ENCODE measurements around the gene CAMK1G. TPM values are rescaled to one million over a fixed set of nuclear protein-coding genes. Genes with fewer than 3 reads are reported as not detected.

The CAMK1G gene
- total and polyA plus RNA-seq, 2 experiments from 2014 or later = 0.32 to 0.76 TPM

- TF ChIP-seq REST (IDR thresholded peaks at IDR 0.05; ENCODE audit: unreplicated experiment) = no peak
- no peak for TF ChIP-seq CREB1 (CRISPR knock-in tag; IDR thresholded peaks at IDR 0.05; ENCODE audit: low read depth)
- no peak for TF ChIP-seq POLR2AphosphoS5 (IDR thresholded peaks at IDR 0.05; ENCODE audit: low read depth)
- TF ChIP-seq ZNF114 (CRISPR knock-in tag; IDR thresholded peaks at IDR 0.05) = no peak
Observed at GRCh38 chr1:209610631-209610905, 27.1 kb downstream of the CAMK1G start (continued).

- no peak overlapping the region for H3K27ac ChIP-seq (ENCODE audit: low read depth)
- no peak overlapping the region for H2AFZ ChIP-seq
- ATAC-seq = peak; percentile 77
- Mint-ChIP-seq H3K4me1 (no peaks in the 10 kb centered on the region), H3K9me3 (no peaks in the 10 kb centered on the region; the same call in 2 of the 3 replicates), H3K4me3 (no peak overlapping the region), H3K27ac (no peak overlapping the region), H3K27me3 (ENCODE audit: insufficient read depth, low read depth, poor library complexity) (peaks cover 7% of the 10 kb centered on the region), H3K36me3 (ENCODE audit: low read depth) (no peaks in the 10 kb centered on the region; the same call in 2 of the 3 replicates)
- H3K79me2 ChIP-seq (replicated peaks; ENCODE audit: insufficient read depth) = no peaks in the 10 kb centered on the region
- no peaks in the 10 kb centered on the region for H3K4me1 ChIP-seq (ENCODE audit: insufficient read depth)
- TF ChIP-seq CREB1 (CRISPR knock-in tag; IDR thresholded peaks at IDR 0.05; ENCODE audit: low read depth) (no peak), CTCF (conservative IDR thresholded peaks at IDR 0.05; ENCODE audit: low read depth in 2 of 2) (peak in 1 of 2 experiments; percentile 17; a peak in 1 of 4 replicates)
- H3K9me2 ChIP-seq (ENCODE audit: insufficient read depth) = no peaks in the 10 kb centered on the region
- no peaks in the 10 kb centered on the region for H3K27me3 ChIP-seq (ENCODE audit: insufficient read depth)
- DNase-seq (ENCODE audit: low spot score) = no peak
- H3K4me3 ChIP-seq = no peak overlapping the region
- H3K36me3 ChIP-seq (ENCODE audit: insufficient read depth) = no peaks in the 10 kb centered on the region
- H3F3A ChIP-seq (replicated peaks; ENCODE audit: low read depth) = no peaks in the 10 kb centered on the region
- no peaks in the 10 kb centered on the region for H4K20me1 ChIP-seq (replicated peaks; ENCODE audit: insufficient read depth)
- no peak overlapping the region for H3K4me2 ChIP-seq
Observed at GRCh38 chr1:209611771-209612570, 28.5 kb downstream of the CAMK1G start.

- Histone ChIP-seq H3K36me3 (ENCODE audit: insufficient read depth) (no peaks in the 10 kb centered on the region), H3K27ac (ENCODE audit: low read depth) (no peak overlapping the region), H3K4me1 (ENCODE audit: insufficient read depth) (no peaks in the 10 kb centered on the region), H4K20me1 (replicated peaks; ENCODE audit: insufficient read depth) (no peaks in the 10 kb centered on the region), H3K79me2 (replicated peaks; ENCODE audit: insufficient read depth) (no peaks in the 10 kb centered on the region), H3K27me3 (ENCODE audit: insufficient read depth) (no peaks in the 10 kb centered on the region), H3K4me2 (no peak overlapping the region), H3K4me3 (no peak overlapping the region), H3F3A (replicated peaks; ENCODE audit: low read depth) (no peaks in the 10 kb centered on the region), H3K9me2 (ENCODE audit: insufficient read depth) (no peaks in the 10 kb centered on the region), H2AFZ (no peak overlapping the region)
- DNase-seq (ENCODE audit: low spot score) (no peak), ATAC-seq (no peak)
- Mint-ChIP-seq H3K4me3 (no peak overlapping the region), H3K4me1 (no peaks in the 10 kb centered on the region; the same call in 2 of the 3 replicates), H3K27ac (no peak overlapping the region), H3K27me3 (ENCODE audit: insufficient read depth, low read depth, poor library complexity) (peaks cover 5% of the 10 kb centered on the region), H3K36me3 (ENCODE audit: low read depth) (no peaks in the 10 kb centered on the region; the same call in 2 of the 3 replicates), H3K9me3 (no peaks in the 10 kb centered on the region; the same call in 2 of the 3 replicates)
- TF ChIP-seq STAT1 (IDR thresholded peaks at IDR 0.05; ENCODE audit: unreplicated experiment) (no peak), CTCF (conservative IDR thresholded peaks at IDR 0.05; ENCODE audit: low read depth in 2 of 2) (no peak), ZNF331 (CRISPR knock-in tag; IDR thresholded peaks at IDR 0.05; ENCODE audit: low read depth) (no peak), CREB1 (CRISPR knock-in tag; IDR thresholded peaks at IDR 0.05; ENCODE audit: low read depth) (no peak), EZH2phosphoT487 (IDR thresholded peaks at IDR 0.05; ENCODE audit: unreplicated experiment) (no peak), REST (IDR thresholded peaks at IDR 0.05; ENCODE audit: unreplicated experiment) (no peak)
Observed at GRCh38 chr1:209612646-209613399, 29.3 kb downstream of the CAMK1G start.
